H1 (cell line): Measurements from ENCODE around the gene GDF3. TPM values are rescaled to one million over a fixed set of nuclear protein-coding genes. Genes with fewer than 3 reads are reported as not detected.

Source experiments
- FOSL1 ChIP-seq: IDR thresholded peaks from 2 replicates; pipeline ENCODE4 v1.6.1; 2011; ENCODE audit warnings: mild to moderate bottlenecking, low read depth, low read length, moderate library complexity; ENCODE audit not compliant: insufficient read depth
- PHF8 ChIP-seq: fragments of 200-600 bp; sonication (generic); conservative IDR thresholded peaks from 2 replicates; pipeline ENCODE4 v1.7.1; 2012; ENCODE audit warnings: low read depth, mild to moderate bottlenecking, inconsistent platforms, low read length, moderate library complexity
- POLR2A ChIP-seq, 2 experiments: IDR thresholded peaks; 1 replicate in 1 of 2; 2 replicates in 1 of 2; pipeline ENCODE4 v1.6.1; 2011; ENCODE audit warnings: low read depth in 2 of 2, low read length in 2 of 2, mild to moderate bottlenecking in 2 of 2; ENCODE audit errors: control extremely low read depth in 1 of 2
- POLR2AphosphoS5 ChIP-seq: IDR thresholded peaks from 2 replicates; pipeline ENCODE4 v1.6.1; 2011; ENCODE audit warnings: low read depth, low read length
- polyA plus RNA-seq, 7 experiments: library from polyadenylated mRNA; depleted of rRNA in 3 of 7; stranded (reverse) in 5 of 7; unstranded in 2 of 7; fragments of >200 nt in 5 of 7; fragments of 200-250 nt in 2 of 7; gene quantifications; 1 replicate in 5 of 7; 2 replicates in 1 of 7; 4 replicates in 1 of 7; pipeline versions ENCODE4 v1.2.1 to v1.2.3, GENCODE V29; 2011 to 2013; ENCODE audit warnings: missing spikeins in 2 of 7, mixed read lengths in 2 of 7
- total RNA-seq: library from RNA; stranded (reverse); fragmentation: NEBNext Ultra II Directional; extraction: Animal tissue kit (Norgen Biotek cat#: 25700); gene quantifications from 2 replicates; pipeline ENCODE4 v1.2.1, GENCODE V29; 2021
- TF ChIP-seq, protein P1 (sequence below): IDR thresholded peaks from 2 replicates; pipeline ENCODE4 v1.6.1; 2012; ENCODE audit warnings: inconsistent platforms

GDF3 gene
- total and polyA plus RNA-seq, 2 of the 8 experiments (the other 6 are each of a cell fraction or from before 2014, with no cell fraction given): 4.3 to 16.8 TPM

DNA sequence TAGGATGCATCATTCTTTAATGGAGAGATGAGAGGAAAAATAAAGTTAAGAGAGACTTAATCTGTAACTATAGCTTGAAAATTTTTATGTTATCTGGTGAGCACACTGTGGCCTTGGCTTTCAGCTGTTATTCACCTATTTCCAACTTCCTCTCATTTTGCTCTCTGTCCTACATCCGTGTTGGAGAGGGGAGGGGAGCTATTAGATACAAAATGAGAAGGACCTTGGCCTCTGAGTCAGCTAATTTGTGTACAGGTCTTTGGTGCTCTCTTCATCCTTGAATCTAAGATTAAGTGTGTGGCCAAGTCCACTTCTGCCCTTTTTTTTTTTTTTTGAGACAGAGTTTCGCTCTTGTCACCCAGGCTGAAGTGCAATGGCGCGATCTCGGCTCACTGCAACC, 29.0 kb downstream of the GDF3 start (continued):
- TF ChIP-seq, protein P1, sequence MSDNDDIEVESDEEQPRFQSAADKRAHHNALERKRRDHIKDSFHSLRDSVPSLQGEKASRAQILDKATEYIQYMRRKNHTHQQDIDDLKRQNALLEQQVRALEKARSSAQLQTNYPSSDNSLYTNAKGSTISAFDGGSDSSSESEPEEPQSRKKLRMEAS: no peak
- TF ChIP-seq POLR2AphosphoS5 (no peak), FOSL1 (no peak), PHF8 (no peak), POLR2A (IDR thresholded peaks at IDR 0.05; ENCODE audit: control extremely low read depth in 1 of 2, low read depth in 2 of 2, low read length in 2 of 2) (no peak)
